ENCODE measurements around the gene S100A1.

- TF ChIP-seq CTCF (IDR thresholded peaks at IDR 0.05) = no peak
- TF ChIP-seq POLR2A (IDR thresholded peaks at IDR 0.05) = no peak
Measured at GRCh38 chr1:153662269-153662668, 34.0 kb downstream of the S100A1 start.

All from thyroid gland (tissue), 4 donors.